Colonic mucosa (tissue), 4 donors: Measurements from ENCODE around the gene FAM131A. TPM values are rescaled to one million over a fixed set of nuclear protein-coding genes. Genes with fewer than 3 reads are reported as not detected.
A peak's percentile ranks its signal among the peaks of the same experiment; 100 is the strongest.

ENCODE experiments used
- DNase-seq: peaks from one replicate; pipeline ENCODE4 v3.0.0-alpha.2; 2020
- H3K27ac ChIP-seq: fragments of 200-600 bp; one replicate; pipeline ENCODE4 v1.8.0; 2021
- H3K27me3 ChIP-seq: fragments of 200-600 bp; one replicate; pipeline ENCODE4 v1.8.0; 2021
- H3K36me3 ChIP-seq: fragments of 200-600 bp; one replicate; pipeline ENCODE4 v1.8.0; 2021
- H3K4me1 ChIP-seq: fragments of 200-600 bp; one replicate; pipeline ENCODE4 v1.8.0; 2021; ENCODE audit warnings: mild to moderate bottlenecking
- H3K4me3 ChIP-seq: fragments of 200-600 bp; one replicate; pipeline ENCODE4 v1.8.0; 2021
- H3K9ac ChIP-seq, 2 donors: one replicate each; pipeline ENCODE4 v1.7.0; 2013; ENCODE audit warnings: control low read depth in 2 of 2, low read depth in 2 of 2, low read length in 2 of 2
- H3K9me3 ChIP-seq: fragments of 200-600 bp; one replicate; pipeline ENCODE4 v1.8.0; 2021
- intact Hi-C: fragments of 100-400 bp; cut with DNase I; formaldehyde crosslinking; loops from one replicate; pipeline ENCODE4 v1.14.1; 2022
- total RNA-seq, 2 donors: library from RNA; stranded (reverse); fragmentation: NEBNext Ultra II Directional in 1 of 2; extraction: Animal tissue kit (Norgen Biotek cat#: 25700) in 1 of 2; gene quantifications; one replicate each; pipeline ENCODE4 v1.2.1, GENCODE V29; 2021
- TF ChIP-seq, protein P1 (sequence below): fragments of 200-600 bp; IDR thresholded peaks from one replicate; pipeline ENCODE4 v1.8.0; 2022; ENCODE audit warnings: antibody characterized with exemption, mild to moderate bottlenecking
- donor health status: healthy.
- donor health status: DM: no; HTN: no; CAD: no.
- donor health status: DM: no; HTN: no; CAD: no.

Gene FAM131A
- total RNA-seq, 2 donors from 2014 or later = 15.0 to 22.0 TPM

DNA sequence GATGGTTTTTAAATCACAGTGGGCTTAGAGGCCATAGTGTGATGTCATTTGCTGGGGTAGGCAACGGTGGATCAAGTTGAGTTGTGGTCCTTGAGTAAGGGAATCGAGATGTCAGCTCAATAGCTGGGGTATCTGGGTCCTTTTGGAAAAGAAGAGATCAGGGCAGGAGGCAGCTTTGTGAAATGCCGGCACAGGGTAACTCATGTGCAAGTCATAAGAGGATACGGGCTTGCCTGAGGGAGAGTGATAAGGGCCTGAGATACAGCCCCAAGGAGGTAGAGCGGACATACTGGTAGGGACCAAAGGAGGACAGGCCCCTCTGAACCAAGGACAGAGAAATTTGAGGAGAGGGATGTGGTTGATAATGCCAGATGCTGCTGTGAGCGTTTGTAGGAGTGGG is 4.2 kb upstream of the FAM131A start:
- Histone ChIP-seq H3K36me3 (peaks cover 36% of the 10 kb centered on the region), H3K27ac (no peak overlapping the region), H3K4me3 (no peak overlapping the region), H3K9ac (no peak overlapping the region), H3K4me1 (no peaks in the 10 kb centered on the region), H3K27me3 (no peaks in the 10 kb centered on the region), H3K9me3 (no peaks in the 10 kb centered on the region)
- TF ChIP-seq, protein P1, sequence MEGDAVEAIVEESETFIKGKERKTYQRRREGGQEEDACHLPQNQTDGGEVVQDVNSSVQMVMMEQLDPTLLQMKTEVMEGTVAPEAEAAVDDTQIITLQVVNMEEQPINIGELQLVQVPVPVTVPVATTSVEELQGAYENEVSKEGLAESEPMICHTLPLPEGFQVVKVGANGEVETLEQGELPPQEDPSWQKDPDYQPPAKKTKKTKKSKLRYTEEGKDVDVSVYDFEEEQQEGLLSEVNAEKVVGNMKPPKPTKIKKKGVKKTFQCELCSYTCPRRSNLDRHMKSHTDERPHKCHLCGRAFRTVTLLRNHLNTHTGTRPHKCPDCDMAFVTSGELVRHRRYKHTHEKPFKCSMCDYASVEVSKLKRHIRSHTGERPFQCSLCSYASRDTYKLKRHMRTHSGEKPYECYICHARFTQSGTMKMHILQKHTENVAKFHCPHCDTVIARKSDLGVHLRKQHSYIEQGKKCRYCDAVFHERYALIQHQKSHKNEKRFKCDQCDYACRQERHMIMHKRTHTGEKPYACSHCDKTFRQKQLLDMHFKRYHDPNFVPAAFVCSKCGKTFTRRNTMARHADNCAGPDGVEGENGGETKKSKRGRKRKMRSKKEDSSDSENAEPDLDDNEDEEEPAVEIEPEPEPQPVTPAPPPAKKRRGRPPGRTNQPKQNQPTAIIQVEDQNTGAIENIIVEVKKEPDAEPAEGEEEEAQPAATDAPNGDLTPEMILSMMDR = no peak
- intact Hi-C loops = no loop called here
- DNase-seq = no peak

DNA sequence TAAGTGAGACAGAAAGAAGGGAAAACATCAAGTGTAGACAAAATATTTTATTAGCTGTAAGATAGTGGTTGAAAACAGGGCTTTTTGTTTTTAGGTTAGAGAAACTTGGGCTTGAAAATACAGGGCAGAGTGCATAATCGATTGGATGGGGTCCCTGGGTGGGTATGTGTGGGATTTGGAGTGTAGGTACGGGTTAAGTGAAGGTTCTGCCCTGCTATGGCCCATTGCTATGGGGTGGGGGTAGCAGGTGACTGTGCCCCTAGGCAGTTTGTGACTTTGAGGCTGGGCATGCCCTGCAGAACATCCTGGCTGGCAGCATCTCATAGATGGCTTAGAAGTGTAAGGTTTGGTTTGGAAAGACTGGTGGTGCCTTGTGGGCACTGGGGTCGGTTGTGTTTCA is 3.7 kb upstream of the FAM131A start:
- peaks cover 36% of the 10 kb centered on the region for H3K36me3 ChIP-seq
- H3K9ac ChIP-seq = no peak overlapping the region
- no peaks in the 10 kb centered on the region for H3K4me1 ChIP-seq
- intact Hi-C loops = no loop called here
- no peaks in the 10 kb centered on the region for H3K9me3 ChIP-seq
- H3K27me3 ChIP-seq = no peaks in the 10 kb centered on the region
- no peak overlapping the region for H3K27ac ChIP-seq
- no peak overlapping the region for H3K4me3 ChIP-seq
- TF ChIP-seq, protein P1 = no peak
- DNase-seq = no peak

DNA sequence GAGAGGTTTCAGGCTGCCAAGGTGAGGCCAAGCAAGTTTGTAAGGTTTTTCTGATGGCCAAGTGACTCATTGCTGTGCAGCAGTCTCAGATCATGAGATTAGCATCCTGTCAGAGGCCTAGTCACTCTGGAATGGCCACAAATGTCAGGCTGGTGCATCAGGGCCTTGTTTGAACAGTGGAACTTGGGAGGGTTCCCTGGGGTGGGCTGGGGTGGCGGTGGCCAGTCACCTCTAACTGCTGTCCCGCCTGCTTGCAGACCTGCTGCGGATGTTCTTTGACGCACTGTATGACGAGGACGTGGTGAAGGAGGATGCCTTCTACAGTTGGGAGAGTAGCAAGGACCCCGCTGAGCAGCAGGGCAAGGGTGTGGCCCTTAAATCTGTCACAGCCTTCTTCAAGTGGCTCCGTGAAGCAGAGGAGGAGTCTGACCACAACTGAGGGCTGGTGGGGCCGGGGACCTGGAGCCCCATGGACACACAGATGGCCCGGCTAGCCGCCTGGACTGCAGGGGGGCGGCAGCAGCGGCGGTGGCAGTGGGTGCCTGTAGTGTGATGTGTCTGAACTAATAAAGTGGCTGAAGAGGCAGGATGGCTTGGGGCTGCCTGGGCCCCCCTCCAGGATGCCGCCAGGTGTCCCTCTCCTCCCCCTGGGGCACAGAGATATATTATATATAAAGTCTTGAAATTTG is 2.8 kb upstream of the FAM131A start:
- H3K9ac ChIP-seq = no peak overlapping the region
- TF ChIP-seq, protein P1 = no peak
- intact Hi-C loops = no loop called here

DNA sequence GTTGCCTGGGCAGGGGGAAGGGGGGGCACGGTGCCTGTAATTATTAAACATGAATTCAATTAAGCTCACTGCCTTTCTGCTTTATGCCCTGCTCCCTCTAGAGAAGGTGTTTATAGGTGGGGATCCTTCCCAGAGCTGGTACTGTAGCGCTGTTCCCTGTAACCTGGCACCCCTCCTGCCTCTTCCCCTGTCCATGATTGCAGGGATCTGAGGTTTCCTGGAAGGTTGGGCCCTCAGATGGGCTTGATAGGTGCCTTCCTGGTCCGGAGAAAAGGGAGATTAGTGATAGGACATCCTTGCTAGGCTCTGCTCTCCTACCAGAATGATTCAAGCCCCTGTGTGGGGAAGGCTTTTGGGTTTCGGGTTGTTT is 2.1 kb upstream of the FAM131A start:
- Histone ChIP-seq H3K9ac (peak overlapping the region; percentile 37 to 81), H3K27ac (peak overlapping the region; percentile 78), H3K4me1 (no peaks in the 10 kb centered on the region), H3K27me3 (no peaks in the 10 kb centered on the region), H3K4me3 (no peak overlapping the region), H3K36me3 (peaks cover 28% of the 10 kb centered on the region), H3K9me3 (no peaks in the 10 kb centered on the region)
- TF ChIP-seq, protein P1 = no peak
- DNase-seq = no peak
- intact Hi-C loops = no loop called here

More for the DNA sequence above, 2.8 kb upstream of the FAM131A start:
- no peaks in the 10 kb centered on the region for H3K4me1 ChIP-seq
- peak overlapping the region; percentile 78 for H3K27ac ChIP-seq
- H3K36me3 ChIP-seq = peaks cover 30% of the 10 kb centered on the region
- H3K4me3 ChIP-seq = no peak overlapping the region
- no peak for DNase-seq
- no peaks in the 10 kb centered on the region for H3K9me3 ChIP-seq
- H3K27me3 ChIP-seq = no peaks in the 10 kb centered on the region

DNA sequence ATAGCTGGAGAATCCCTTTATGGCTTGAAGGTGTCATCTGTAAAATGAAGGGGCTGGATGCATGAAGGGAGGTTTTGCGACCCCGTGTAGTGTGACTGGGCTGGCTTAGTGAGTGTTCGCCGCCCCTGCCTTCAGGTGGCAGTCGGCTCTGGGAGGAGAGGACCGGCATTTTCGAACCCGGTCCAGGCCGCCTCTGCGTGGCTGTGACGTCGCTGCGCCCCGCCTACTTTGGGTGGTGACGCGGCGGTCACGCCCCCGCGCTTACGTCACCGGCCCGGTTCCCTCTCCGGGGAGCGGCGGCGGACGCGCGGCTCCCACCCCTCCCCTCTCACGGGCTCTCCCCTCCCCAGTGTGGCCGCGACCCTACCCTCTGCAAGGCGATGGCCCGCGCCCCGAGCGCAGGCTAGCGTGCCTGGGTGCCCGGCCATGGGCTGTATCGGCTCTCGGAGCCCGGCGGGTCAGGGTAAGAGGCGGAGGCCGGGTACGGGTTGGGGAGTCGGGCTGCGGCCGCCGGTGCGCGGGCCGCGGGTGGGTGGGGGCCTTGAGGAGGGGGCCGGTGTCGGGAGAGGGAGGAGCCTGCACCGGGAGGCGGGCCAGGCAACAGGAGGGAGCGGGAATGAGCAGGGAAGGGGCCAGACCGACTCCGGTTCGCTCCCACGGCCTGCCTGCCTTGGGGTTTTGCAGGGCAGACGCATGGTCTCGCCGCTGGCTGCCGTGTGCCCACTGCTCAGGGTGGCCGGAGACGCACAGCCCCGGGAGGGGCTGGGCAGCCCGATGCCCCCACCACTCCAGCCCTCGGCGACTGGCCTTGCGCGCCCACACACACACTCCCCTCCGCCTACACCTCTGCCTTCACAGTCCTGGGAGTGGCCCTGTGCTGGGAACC is 1.5 kb upstream of the FAM131A start:
- peak overlapping the region; percentile 72 to 81 for H3K9ac ChIP-seq
- H3K27ac ChIP-seq = peak overlapping the region; percentile 78
- H3K27me3 ChIP-seq = no peaks in the 10 kb centered on the region
- no peaks in the 10 kb centered on the region for H3K9me3 ChIP-seq
- peak overlapping the region; percentile 85 for H3K4me3 ChIP-seq
- H3K36me3 ChIP-seq = peaks cover 28% of the 10 kb centered on the region
- peak; percentile 91 for DNase-seq
- no peaks in the 10 kb centered on the region for H3K4me1 ChIP-seq
- intact Hi-C loops = no loop called here
- TF ChIP-seq, protein P1 = no peak
